SK-N-SH (cell line): ENCODE measurements around the gene COIL. TPM values are rescaled to one million over a fixed set of nuclear protein-coding genes. Genes with fewer than 3 reads are reported as not detected.

Source experiments
- CTCF ChIA-PET: fragments of 300-600, 350-600 bp; formaldehyde crosslinking; extraction: SDS; loops from one replicate; lab custom pipeline; 2021; lab: Yijun Ruan, JAX
- POLR2A ChIA-PET: fragments of 350-600 bp; sonication (Branson Sonifier 250); formaldehyde crosslinking; extraction: SDS; loops from one replicate; lab custom pipeline; 2020; ENCODE audit warnings: antibody characterized with exemption, inconsistent platforms; lab: Yijun Ruan, JAX
- DNase-seq: peaks from one replicate; pipeline ENCODE4 v3.0.0; 2012
- H2AFZ ChIP-seq: fragments of 200-600 bp; sonication (generic); 2 replicates; pipeline ENCODE4 v1.8.1; 2016; ENCODE audit warnings: antibody characterized with exemption, mild to moderate bottlenecking, low read depth
- H3F3A ChIP-seq: fragments of 200-600 bp; sonication (generic); replicated peaks from 2 replicates; pipeline ENCODE3; 2016; ENCODE audit warnings: antibody characterized with exemption, mild to moderate bottlenecking; ENCODE audit not compliant: insufficient read depth
- H3K27ac ChIP-seq, 2 experiments: fragments of 200-500 bp in 1 of 2; fragments of 200-600 bp in 1 of 2; sonication (Bioruptor generic) in 1 of 2; sonication (generic), shearing (Covaris generic) in 1 of 2; 2 replicates each; pipeline versions ENCODE4 v1.5.1 to v1.6.1; 2014 to 2016; ENCODE audit warnings: low read depth in 2 of 2, inconsistent platforms in 1 of 2, low read length in 1 of 2, mild to moderate bottlenecking in 1 of 2, mixed read lengths in 1 of 2
- H3K27me3 ChIP-seq: fragments of 200-600 bp; sonication (generic), shearing (Covaris generic); 2 replicates; pipeline ENCODE4 v1.6.1; 2016; ENCODE audit warnings: mixed run types; ENCODE audit not compliant: insufficient read depth
- H3K36me3 ChIP-seq, 2 experiments: fragments of 200-500 bp in 1 of 2; fragments of 200-600 bp in 1 of 2; sonication (Bioruptor generic) in 1 of 2; sonication (generic) in 1 of 2; replicated peaks in 1 of 2; 2 replicates each; pipeline versions ENCODE3 to v1.5.1; 2014 to 2016; ENCODE audit warnings: low read length in 1 of 2, mild to moderate bottlenecking in 1 of 2; ENCODE audit not compliant: insufficient read depth in 2 of 2, control insufficient read depth in 1 of 2
- H3K4me1 ChIP-seq, 2 experiments: fragments of 200-500 bp in 1 of 2; fragments of 200-600 bp in 1 of 2; sonication (Bioruptor generic) in 1 of 2; sonication (generic), shearing (Covaris generic) in 1 of 2; 2 replicates each; pipeline versions ENCODE4 v1.5.1 to v1.6.1; 2014 to 2016; ENCODE audit warnings: low read depth in 1 of 2, low read length in 1 of 2, mixed run types in 1 of 2; ENCODE audit not compliant: insufficient read depth in 2 of 2, control insufficient read depth in 1 of 2
- H3K4me2 ChIP-seq: fragments of 200-600 bp; sonication (generic), shearing (Covaris generic); 2 replicates; pipeline ENCODE4 v1.6.1; 2017; ENCODE audit warnings: mixed run types
- H3K4me3 ChIP-seq, 2 experiments: fragments of 200-500 bp in 1 of 2; fragments of 200-600 bp in 1 of 2; sonication (Bioruptor generic) in 1 of 2; sonication (generic), shearing (Covaris generic) in 1 of 2; 2 replicates each; pipeline versions ENCODE4 v1.5.1 to v1.8.1; 2014 to 2016; ENCODE audit warnings: low read depth in 2 of 2, inconsistent platforms in 1 of 2, low read length in 1 of 2, mild to moderate bottlenecking in 1 of 2, mixed read lengths in 1 of 2, moderate library complexity in 1 of 2
- H3K79me2 ChIP-seq: fragments of 200-600 bp; sonication (generic); 2 replicates; pipeline ENCODE4 v1.8.1; 2017; ENCODE audit warnings: mild to moderate bottlenecking; ENCODE audit not compliant: insufficient read depth
- H3K9ac ChIP-seq: fragments of 200-600 bp; sonication (generic); 2 replicates; pipeline ENCODE4 v1.6.1; 2017; ENCODE audit warnings: mixed run types
- H3K9me2 ChIP-seq: fragments of 200-600 bp; sonication (generic); 2 replicates; pipeline ENCODE4 v1.6.1; 2017; ENCODE audit warnings: mixed run types
- H3K9me3 ChIP-seq: fragments of 200-600 bp; sonication (generic); 2 replicates; pipeline ENCODE4 v1.6.1; 2017; ENCODE audit warnings: mixed run types, mild to moderate bottlenecking, moderate library complexity
- H4K20me1 ChIP-seq: fragments of 200-600 bp; sonication (generic); 2 replicates; pipeline ENCODE4 v1.6.1; 2017; ENCODE audit warnings: mild to moderate bottlenecking, mixed run types; ENCODE audit not compliant: insufficient read depth
- CTCF ChIP-seq: fragments of 200-600 bp; sonication (generic); IDR thresholded peaks from 2 replicates; pipeline ENCODE4 v1.6.1; 2017; ENCODE audit warnings: antibody characterized with exemption, mild to moderate bottlenecking, moderate library complexity
- ELF1 ChIP-seq: IDR thresholded peaks from 2 replicates; pipeline ENCODE4 v1.4.0; 2012
- EP300 ChIP-seq, 2 experiments: IDR thresholded peaks; 2 replicates each; pipeline versions ENCODE4 v1.4.0 to v1.6.1; 2012; ENCODE audit warnings: borderline replicate concordance in 1 of 2, low read depth in 1 of 2, low read length in 1 of 2
- EZH2phosphoT487 ChIP-seq: fragments of 200-600 bp; sonication (generic); IDR thresholded peaks from 2 replicates; pipeline ENCODE4 v1.6.1; 2017; ENCODE audit warnings: low read depth, mixed run types, mild to moderate bottlenecking, antibody characterized with exemption, moderate library complexity, borderline replicate concordance
- IRF3 ChIP-seq: fragments of 150-350 bp; IDR thresholded peaks from 2 replicates; pipeline ENCODE4 v1.6.1; 2016; ENCODE audit warnings: mild to moderate bottlenecking, low read depth, low read length
- MEF2A ChIP-seq: IDR thresholded peaks from 2 replicates; pipeline ENCODE4 v1.4.0; 2012; ENCODE audit warnings: low read depth, borderline replicate concordance
- NFIC ChIP-seq: IDR thresholded peaks from 2 replicates; pipeline ENCODE4 v1.4.0; 2012; ENCODE audit warnings: borderline replicate concordance
- NRF1 ChIP-seq: IDR thresholded peaks from 2 replicates; pipeline ENCODE4 v1.6.1; 2012; ENCODE audit warnings: low read depth, mild to moderate bottlenecking, low read length
- POLR2AphosphoS5 ChIP-seq: IDR thresholded peaks from 2 replicates; pipeline ENCODE4 v1.6.1; 2012; ENCODE audit warnings: low read depth, low read length
- RCOR1 ChIP-seq: fragments of 150-350 bp; IDR thresholded peaks from 2 replicates; pipeline ENCODE4 v1.6.1; 2017; ENCODE audit warnings: antibody characterized with exemption, low read length
- REST ChIP-seq: IDR thresholded peaks from 2 replicates; pipeline ENCODE4 v1.6.1; 2012; ENCODE audit warnings: mild to moderate bottlenecking, low read depth, low read length, moderate library complexity
- RXRA ChIP-seq: IDR thresholded peaks from 2 replicates; pipeline ENCODE4 v1.4.0; 2012; ENCODE audit warnings: low read depth, mild to moderate bottlenecking, borderline replicate concordance
- SIN3A ChIP-seq: IDR thresholded peaks from 2 replicates; pipeline ENCODE4 v1.6.1; 2012; ENCODE audit warnings: low read depth, mild to moderate bottlenecking, low read length, moderate library complexity, borderline replicate concordance
- TAF1 ChIP-seq: IDR thresholded peaks from 2 replicates; pipeline ENCODE4 v1.6.1; 2012; ENCODE audit warnings: low read depth, mild to moderate bottlenecking, low read length, moderate library complexity, borderline replicate concordance
- TCF12 ChIP-seq: IDR thresholded peaks from 2 replicates; pipeline ENCODE4 v1.4.0; 2012
- TEAD4 ChIP-seq: IDR thresholded peaks from 2 replicates; pipeline ENCODE4 v1.4.0; 2012; ENCODE audit warnings: mild to moderate bottlenecking, borderline replicate concordance; ENCODE audit not compliant: insufficient read depth
- YY1 ChIP-seq: IDR thresholded peaks from 2 replicates; pipeline ENCODE4 v1.4.0; 2012; ENCODE audit warnings: low read depth, mild to moderate bottlenecking
- WGBS: methylation state at CpG from one replicate; pipeline ENCODE4 v1.1.6; 2017; ENCODE audit warnings: low lambda C conversion rate; 5-methylcytosine and 5-hydroxymethylcytosine counted together
- polyA plus RNA-seq, 3 experiments: library from polyadenylated mRNA; depleted of rRNA; stranded (reverse); fragments of >200 nt; gene quantifications; 2 replicates each; pipeline ENCODE4 v1.2.3, GENCODE V29; 2012

COIL gene
- polyA plus RNA-seq, 1 of the 3 experiments (the other 2 are of a cell fraction): 3.9 TPM

- DNase-seq: no peak
- Histone ChIP-seq H3K9me2 (no peaks in the 10 kb centered on the region), H2AFZ (peak overlapping the region; percentile 83), H3K9ac (peak overlapping the region; percentile 44; the same call in 1 of the 2 replicates), H3K79me2 (no peaks in the 10 kb centered on the region), H3F3A (no peaks in the 10 kb centered on the region)
- POLR2A ChIA-PET: interaction anchor here (0.5 to 2.6 kb wide), 3 partner anchors 10 to 88 kb away, joined by 4 to 13 read pairs (median 5); partner anchors contain the start of gene COIL
- TF ChIP-seq POLR2AphosphoS5: no peak
- no peak for TF ChIP-seq NFIC
- TF ChIP-seq RCOR1: no peak
- no peak for TF ChIP-seq EP300 (IDR thresholded peaks at IDR 0.05; ENCODE audit: borderline replicate concordance in 1 of 2, low read depth in 1 of 2, low read length in 1 of 2)
- TF ChIP-seq TAF1: no peak
- TF ChIP-seq IRF3: no peak
- TF ChIP-seq REST: no peak
- no peak for TF ChIP-seq RXRA
- no peak for TF ChIP-seq CTCF
- no peak for TF ChIP-seq NRF1
- no peak for TF ChIP-seq MEF2A
- TF ChIP-seq TCF12: no peak
- no peak for TF ChIP-seq SIN3A
- no peak for TF ChIP-seq EZH2phosphoT487
- no peak for TF ChIP-seq ELF1
- TF ChIP-seq YY1: no peak
- TF ChIP-seq TEAD4: no peak
- TF ChIP-seq, all 33 proteins: peak for 0
- Histone ChIP-seq H3K4me3 (peak overlapping the region; percentile 70 to 75), H3K4me2 (peak overlapping the region; percentile 73), H3K36me3 (no peaks in the 10 kb centered on the region), H3K27ac (no peak overlapping the region), H3K9me3 (no peaks in the 10 kb centered on the region), H3K4me1 (peaks cover 5 to 12% of the 10 kb centered on the region in 2 experiments; a peak in 3 of 4 replicates), H4K20me1 (no peaks in the 10 kb centered on the region), H3K27me3 (no peaks in the 10 kb centered on the region)
- WGBS: 64% methylated on average over 11 of the region's 11 CpGs
- CTCF ChIA-PET: interaction anchor here (0.7 to 3.0 kb wide), 9 partner anchors 10 to 806 kb away, joined by 3 to 23 read pairs (median 3); no protein-coding TSS in a partner anchor
These were observed 16.2 kb upstream of the COIL start for GRCh38 chr17:56976941-56977608.
